H4 (cell line): ENCODE measurements around the gene ENPP6. TPM values are rescaled to one million over a fixed set of nuclear protein-coding genes. Genes with fewer than 3 reads are reported as not detected.
"Not testable (repeated sequence)": the region's sequence is repeated elsewhere in the genome, so short reads cannot be mapped to it uniquely, and the experiment has no call there.

Experiments used
- DNase-seq: peaks from one replicate; pipeline ENCODE4 v3.0.0-alpha.2; 2015; ENCODE audit warnings: low spot score
- total RNA-seq: library from RNA; depleted of rRNA; stranded (reverse); fragments of >200 nt; shearing (Covaris generic); gene quantifications from 2 replicates; pipeline ENCODE4 v1.2.3, GENCODE V29; 2014

The ENPP6 gene
- total RNA-seq, 1 experiment from 2014 or later, result not detected

GRCh38 chr4:184148738-184149637 is 68.7 kb downstream of the ENPP6 start:
- peak; percentile 20 for DNase-seq

GRCh38 chr4:184147858-184148737 is 69.6 kb downstream of the ENPP6 start:
- no peak for DNase-seq

- DNase-seq, result no peak
Measured at GRCh38 chr4:184146951-184147350, 70.7 kb downstream of the ENPP6 start.

- DNase-seq, result no peak
Measured at GRCh38 chr4:184145596-184145995, 72.1 kb downstream of the ENPP6 start.

- DNase-seq, result no peak
Measured at GRCh38 chr4:184143770-184144564, 73.7 kb downstream of the ENPP6 start.

- DNase-seq, result no peak
Measured at GRCh38 chr4:184142121-184143000, 75.3 kb downstream of the ENPP6 start.

- not testable (repeated sequence) for DNase-seq
Measured at GRCh38 chr4:184140901-184141300, 76.8 kb downstream of the ENPP6 start.

GRCh38 chr4:184136525-184136924 is 81.1 kb downstream of the ENPP6 start:
- DNase-seq, result no peak

- no peak for DNase-seq
Measured at GRCh38 chr4:184126800-184127199, 90.9 kb downstream of the ENPP6 start.

- no peak for DNase-seq
Measured at GRCh38 chr4:184122631-184123408, 94.9 kb downstream of the ENPP6 start.

GRCh38 chr4:184120549-184121127 is 97.0 kb downstream of the ENPP6 start:
- DNase-seq, result no peak

GRCh38 chr4:184117662-184118199 is 99.9 kb downstream of the ENPP6 start:
- DNase-seq, result no peak

- no peak for DNase-seq
Measured at GRCh38 chr4:184115399-184115798, 102.3 kb downstream of the ENPP6 start.

- DNase-seq, result no peak
Measured at GRCh38 chr4:184114431-184114830, 103.2 kb downstream of the ENPP6 start.

GRCh38 chr4:184112006-184112550 is 105.6 kb downstream of the ENPP6 start:
- DNase-seq, result no peak

GRCh38 chr4:184111233-184111832 is 106.3 kb downstream of the ENPP6 start:
- no peak for DNase-seq

- DNase-seq, result no peak
Measured at GRCh38 chr4:184110452-184111224, 107.0 kb downstream of the ENPP6 start.

- no peak for DNase-seq
Measured at GRCh38 chr4:184108006-184108501, 109.6 kb downstream of the ENPP6 start.
